OCI-LY1 (cell line): Measurements from ENCODE around the gene CXCL5.

Source experiments
- EZH2 ChIP-seq: fragments of 200-600 bp; sonication (generic), shearing (Covaris generic); IDR thresholded peaks from 2 replicates; pipeline ENCODE4 v1.8.0; 2017; ENCODE audit warnings: borderline replicate concordance, mixed run types, mild to moderate bottlenecking, antibody characterized with exemption, low read length, moderate library complexity, mixed read lengths
- TF ChIP-seq, protein P1 (sequence below): fragments of 200-600 bp; sonication (generic), shearing (Covaris generic); IDR thresholded peaks from 2 replicates; pipeline ENCODE4 v1.5.1; 2017; ENCODE audit warnings: mild to moderate bottlenecking, antibody characterized with exemption, low read length, moderate library complexity, mixed read lengths

DNA sequence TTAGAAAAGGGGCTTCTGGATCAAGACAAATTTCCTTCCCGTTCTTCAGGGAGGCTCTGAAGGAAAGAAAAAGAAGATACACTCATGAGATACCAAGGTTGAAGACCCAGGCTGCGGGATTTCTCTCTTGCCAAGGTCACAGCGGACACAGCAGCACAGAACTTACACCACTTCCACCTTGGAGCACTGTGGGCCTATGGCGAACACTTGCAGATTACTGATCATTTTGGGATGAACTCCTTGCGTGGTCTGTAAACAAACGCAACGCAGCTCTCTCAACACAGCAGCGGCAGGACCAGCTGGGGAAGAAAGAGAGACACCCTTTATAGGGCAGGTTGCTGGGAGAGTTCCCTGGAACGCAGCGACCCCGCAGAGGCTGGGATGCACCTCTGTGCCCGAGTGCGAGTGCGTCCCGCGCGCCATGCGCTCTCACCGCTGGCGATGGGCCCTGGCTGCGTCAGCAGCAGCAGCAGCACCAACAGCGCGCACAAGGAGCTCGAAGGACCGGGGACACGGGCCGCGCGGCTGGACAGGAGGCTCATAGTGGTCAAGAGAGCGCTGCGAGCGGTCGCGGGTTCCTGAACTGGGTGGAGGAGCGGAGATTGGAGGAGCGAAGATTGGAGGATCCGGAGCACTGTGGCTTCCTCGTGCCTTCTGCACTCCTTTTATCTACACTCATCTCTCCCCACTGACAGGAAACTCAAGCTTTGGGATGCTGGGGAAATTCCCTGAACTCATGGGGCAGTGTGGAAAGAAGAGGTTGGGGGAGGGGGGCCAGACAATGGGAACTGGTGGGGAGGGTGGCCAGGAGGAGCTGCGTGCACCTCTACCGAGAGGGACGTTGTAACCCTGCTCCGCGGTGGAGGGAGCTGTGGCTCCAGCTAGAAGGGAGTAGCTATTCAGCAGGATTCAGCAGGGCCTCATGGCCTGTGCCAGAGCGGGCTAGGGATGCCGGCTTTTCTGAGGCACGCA, at the start of gene CXCL5:
- TF ChIP-seq, protein P1, sequence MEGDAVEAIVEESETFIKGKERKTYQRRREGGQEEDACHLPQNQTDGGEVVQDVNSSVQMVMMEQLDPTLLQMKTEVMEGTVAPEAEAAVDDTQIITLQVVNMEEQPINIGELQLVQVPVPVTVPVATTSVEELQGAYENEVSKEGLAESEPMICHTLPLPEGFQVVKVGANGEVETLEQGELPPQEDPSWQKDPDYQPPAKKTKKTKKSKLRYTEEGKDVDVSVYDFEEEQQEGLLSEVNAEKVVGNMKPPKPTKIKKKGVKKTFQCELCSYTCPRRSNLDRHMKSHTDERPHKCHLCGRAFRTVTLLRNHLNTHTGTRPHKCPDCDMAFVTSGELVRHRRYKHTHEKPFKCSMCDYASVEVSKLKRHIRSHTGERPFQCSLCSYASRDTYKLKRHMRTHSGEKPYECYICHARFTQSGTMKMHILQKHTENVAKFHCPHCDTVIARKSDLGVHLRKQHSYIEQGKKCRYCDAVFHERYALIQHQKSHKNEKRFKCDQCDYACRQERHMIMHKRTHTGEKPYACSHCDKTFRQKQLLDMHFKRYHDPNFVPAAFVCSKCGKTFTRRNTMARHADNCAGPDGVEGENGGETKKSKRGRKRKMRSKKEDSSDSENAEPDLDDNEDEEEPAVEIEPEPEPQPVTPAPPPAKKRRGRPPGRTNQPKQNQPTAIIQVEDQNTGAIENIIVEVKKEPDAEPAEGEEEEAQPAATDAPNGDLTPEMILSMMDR = no peak
- no peak for TF ChIP-seq EZH2
